WI38 (cell line): Measurements from ENCODE around the gene MIB2.
"Not testable (repeated sequence)": the region's sequence is repeated elsewhere in the genome, so short reads cannot be mapped to it uniquely, and the experiment has no call there.

ENCODE experiments used
- H3K4me3 ChIP-seq: 2 replicates; pipeline ENCODE4 v1.5.1; 2011; ENCODE audit warnings: low read depth, mild to moderate bottlenecking, control low read depth, low read length
- TF ChIP-seq, protein P1 (sequence below): IDR thresholded peaks from 2 replicates; pipeline ENCODE4 v1.5.1; 2012; ENCODE audit warnings: low read depth, mild to moderate bottlenecking, control low read depth, low read length

The MIB2 gene

DNA sequence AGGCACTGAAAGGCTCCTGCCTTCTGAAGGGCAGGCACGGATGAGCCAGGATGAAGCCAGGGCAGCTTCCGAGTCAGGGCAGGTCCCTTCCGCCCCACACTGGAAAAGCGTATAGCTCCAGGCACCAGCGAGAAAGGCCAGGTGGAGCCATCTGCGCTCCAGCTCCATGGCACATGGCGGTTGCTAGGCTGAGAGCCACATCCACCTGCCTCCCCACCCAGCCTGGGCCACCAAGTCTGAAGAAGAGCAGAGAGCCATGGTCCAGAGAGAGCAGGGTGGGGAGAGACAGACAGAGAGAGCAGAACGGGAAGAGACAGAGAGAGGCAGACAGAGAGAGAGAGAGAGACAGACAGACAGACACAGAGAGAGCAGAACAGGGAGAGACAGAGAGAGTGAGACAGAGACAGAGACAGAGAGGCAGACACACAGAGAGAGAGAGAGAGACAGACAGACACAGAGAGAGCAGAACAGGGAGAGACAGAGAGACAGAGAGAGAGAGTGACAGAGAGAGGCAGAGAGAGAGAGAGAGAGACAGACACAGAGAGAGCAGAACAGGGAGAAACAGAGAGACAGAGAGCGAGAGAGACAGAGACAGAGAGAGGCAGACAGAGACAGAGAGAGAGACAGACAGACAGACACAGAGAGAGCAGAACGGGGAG is 20.6 kb upstream of the MIB2 start:
- TF ChIP-seq, protein P1, sequence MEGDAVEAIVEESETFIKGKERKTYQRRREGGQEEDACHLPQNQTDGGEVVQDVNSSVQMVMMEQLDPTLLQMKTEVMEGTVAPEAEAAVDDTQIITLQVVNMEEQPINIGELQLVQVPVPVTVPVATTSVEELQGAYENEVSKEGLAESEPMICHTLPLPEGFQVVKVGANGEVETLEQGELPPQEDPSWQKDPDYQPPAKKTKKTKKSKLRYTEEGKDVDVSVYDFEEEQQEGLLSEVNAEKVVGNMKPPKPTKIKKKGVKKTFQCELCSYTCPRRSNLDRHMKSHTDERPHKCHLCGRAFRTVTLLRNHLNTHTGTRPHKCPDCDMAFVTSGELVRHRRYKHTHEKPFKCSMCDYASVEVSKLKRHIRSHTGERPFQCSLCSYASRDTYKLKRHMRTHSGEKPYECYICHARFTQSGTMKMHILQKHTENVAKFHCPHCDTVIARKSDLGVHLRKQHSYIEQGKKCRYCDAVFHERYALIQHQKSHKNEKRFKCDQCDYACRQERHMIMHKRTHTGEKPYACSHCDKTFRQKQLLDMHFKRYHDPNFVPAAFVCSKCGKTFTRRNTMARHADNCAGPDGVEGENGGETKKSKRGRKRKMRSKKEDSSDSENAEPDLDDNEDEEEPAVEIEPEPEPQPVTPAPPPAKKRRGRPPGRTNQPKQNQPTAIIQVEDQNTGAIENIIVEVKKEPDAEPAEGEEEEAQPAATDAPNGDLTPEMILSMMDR: no peak
- no peak overlapping the region for H3K4me3 ChIP-seq

DNA sequence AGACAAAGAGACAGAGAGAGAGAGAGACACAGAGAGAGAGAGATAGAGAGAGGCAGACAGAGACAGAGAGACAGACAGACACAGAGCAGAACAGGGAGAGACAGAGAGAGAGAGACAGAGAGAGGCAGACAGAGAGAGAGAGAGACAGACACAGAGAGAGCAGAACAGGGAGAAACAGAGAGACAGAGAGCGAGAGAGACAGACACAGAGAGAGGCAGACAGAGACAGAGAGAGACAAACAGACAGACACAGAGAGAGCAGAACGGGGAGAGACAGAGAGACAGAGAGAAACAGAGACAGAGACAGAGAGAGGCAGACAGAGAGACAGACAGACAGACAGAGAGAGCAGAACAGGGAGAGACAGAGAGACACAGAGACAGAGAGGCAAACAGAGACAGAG is 20.0 kb upstream of the MIB2 start:
- not testable (repeated sequence) for H3K4me3 ChIP-seq

DNA sequence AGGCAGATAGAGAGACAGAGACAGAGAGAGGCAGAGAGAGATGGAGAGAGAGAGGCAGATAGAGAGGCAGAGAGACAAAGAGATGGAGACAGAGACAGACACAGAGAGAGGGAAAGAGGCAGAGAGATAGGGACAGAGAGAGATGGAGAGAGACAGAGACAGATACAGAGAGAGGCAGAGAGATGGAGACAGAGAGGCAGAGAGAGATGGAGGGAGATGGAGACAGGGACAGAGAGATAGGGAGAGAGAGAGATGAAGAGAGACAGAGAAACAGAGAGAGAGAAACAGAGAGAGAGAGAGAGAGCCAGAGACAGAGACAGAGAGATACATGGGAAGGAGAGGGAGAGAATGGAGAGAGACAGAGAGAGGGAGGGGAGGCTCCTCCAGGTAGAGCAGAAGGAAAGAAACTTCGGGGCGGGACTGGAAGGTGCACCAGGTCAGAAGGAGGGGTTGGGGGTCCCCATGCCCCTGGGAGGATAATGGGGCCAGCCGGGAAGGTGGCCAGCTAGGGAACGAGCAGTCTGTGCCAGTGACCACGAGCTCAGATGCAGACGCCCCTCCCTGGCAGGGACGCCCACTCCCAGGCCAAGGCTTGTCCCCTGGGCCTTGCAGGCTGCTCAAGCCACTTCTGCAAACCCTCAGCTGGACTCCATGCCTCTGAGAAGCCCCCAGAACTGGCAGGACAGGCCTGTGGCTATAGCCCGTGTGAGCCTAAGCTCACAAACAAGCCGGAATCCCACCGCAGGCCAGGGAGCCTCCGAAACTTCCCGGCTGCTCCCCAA is 18.6 kb upstream of the MIB2 start:
- H3K4me3 ChIP-seq: no peak overlapping the region
- TF ChIP-seq, protein P1: no peak

DNA sequence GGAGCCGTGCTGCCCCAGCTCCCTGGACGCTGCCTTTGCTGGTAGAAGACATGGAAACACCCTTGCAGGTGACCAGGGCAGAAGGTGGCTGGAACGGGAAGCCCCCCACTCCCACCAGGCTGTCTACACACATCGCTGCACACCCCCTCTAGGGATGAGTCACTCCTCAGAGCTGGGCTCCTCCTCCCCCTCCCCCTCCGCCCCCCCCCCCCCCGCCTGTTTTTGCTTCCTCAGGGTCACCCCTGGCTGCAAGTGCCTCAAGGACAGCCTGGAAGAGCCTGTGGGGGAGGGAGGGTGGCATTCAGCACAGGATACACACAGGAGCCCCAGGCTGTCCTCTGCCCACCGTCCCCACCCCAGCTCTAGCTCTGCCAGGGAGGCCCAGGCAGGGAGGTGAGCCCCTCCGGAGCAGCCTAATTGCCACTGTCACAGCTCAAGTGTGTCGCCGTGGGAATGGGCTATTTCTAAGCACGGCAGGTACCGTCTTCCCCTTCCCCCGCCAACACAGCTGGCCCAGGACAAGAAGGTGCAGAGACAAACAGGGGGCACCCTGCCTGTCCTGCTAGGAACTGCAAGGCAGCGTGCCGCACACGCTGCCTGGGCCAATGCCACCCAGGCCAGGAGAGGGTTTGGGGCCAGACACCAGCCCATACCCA is 17.9 kb upstream of the MIB2 start:
- TF ChIP-seq, protein P1: 0 out of 2 replicates have a peak, but pooled peaks have one; percentile 18
- no peak overlapping the region for H3K4me3 ChIP-seq

DNA sequence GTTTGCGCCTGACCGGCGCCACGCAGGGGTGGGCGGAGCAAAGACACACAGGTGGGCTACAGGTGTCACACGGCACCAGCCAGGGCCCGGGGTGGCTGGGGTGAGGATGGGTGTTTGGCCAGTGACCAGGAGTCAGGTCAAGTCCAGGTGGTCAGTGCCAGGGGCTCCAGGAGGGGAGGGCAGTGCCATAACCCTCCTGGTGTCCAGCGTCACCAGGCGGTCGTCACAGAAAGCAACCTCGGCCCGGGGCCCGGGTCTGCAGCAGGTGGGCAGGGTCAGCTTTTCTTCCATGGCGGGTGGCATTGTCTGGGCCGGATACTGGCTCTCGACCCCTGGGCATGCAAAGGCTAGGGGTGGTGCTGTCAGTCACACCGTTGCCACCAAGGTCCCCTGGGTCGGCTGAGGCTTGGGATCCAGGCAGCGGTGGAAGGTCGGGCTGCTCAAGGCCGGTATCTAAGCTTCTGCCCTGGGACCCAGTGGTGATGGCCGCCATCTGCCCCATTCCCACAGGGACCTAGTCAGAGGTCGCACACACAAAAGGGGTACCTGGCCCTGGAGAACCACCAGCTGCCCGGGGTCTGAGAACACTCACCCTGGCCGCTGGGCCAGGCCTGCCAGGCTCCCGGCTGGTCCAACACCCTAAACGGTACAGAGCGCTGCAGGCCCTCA is 17.1 kb upstream of the MIB2 start:
- TF ChIP-seq, protein P1: no peak
- H3K4me3 ChIP-seq: no peak overlapping the region

DNA sequence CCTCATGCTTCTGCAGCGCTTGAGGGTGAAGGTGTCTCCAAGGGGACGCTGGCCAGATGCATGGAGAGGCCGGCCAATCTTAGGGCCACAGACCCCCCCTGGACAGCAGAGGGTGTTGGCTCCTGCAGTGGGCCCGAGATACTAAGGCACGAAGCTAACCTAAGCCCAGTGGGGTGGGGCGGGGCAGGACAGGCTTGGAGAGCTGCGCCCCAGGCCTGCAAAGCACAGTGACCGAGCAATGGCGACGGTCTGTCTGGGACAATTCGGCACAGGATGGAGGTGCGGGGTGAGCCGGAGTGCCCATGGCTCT is 16.6 kb upstream of the MIB2 start:
- H3K4me3 ChIP-seq: no peak overlapping the region
- TF ChIP-seq, protein P1: no peak

DNA sequence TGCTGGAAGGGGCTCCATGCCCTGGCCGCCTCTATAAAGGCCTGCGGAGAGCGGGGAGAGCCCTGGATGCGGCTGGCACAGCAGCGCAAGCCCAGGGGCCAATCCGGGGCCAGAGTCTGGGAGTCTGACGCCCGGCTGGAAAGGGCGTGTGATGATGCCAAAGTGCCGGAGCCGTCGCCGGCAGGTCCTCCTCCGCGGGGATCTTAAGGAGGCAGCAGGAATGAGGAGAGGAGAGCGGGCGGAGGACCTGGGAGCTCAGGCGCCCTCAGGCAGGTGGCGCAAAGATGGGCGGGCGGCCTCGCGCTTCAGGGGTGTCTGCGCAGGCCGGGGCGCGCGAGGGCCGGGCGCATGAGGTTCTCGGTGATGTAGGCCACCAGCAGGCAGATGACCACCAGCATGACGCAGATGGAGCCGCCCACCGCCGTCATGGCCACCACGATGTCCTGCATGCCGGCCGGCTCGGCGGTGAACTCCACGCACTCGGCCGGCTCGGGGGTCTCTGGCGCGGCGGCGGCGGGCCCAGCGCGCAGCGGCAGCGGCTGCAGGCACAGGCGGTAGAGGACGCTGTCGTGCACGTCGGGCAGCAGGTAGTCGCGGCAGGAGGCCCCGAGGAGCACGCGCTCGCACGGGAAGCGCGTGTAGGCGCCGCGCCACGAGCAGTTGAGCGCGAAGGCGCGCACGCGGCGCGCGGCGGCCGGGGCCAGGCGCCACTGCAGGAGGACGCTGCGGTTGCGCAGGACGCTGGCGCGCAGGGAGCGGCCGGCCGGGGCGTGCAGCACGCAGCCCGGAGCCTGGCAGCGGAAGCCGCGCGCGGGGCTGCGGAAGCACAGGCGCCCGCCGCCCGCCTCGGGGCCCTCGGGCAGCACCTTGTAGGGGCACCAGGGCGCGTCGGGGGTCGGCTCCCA is 16.0 kb upstream of the MIB2 start:
- TF ChIP-seq, protein P1: no peak
- H3K4me3 ChIP-seq: peak overlapping the region; percentile 29; the same call in 1 of the 2 replicates
